ENCODE measurements around the gene ZNF500.

ZNF500 gene

DNA sequence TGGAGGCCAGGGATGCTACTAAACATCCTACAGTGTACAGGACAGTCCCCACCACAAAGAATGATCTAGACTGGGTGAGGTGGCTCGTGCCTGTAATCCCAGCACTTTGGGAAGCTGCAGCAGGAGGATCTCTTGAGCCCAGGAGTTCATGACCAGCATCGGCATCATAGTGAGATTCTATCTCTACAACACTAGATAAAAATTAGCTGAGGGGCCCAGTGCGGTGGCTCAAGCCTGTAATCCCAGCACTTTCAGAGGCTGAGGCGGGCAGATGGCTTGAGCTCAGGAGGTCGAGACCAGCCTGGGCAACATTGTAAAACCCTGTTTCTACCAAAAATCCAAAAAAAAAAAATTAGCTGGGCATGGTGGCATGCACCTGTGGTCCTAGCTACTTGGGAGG, 5.4 kb upstream of the ZNF500 start:
- DNase-seq: no peak

DNA sequence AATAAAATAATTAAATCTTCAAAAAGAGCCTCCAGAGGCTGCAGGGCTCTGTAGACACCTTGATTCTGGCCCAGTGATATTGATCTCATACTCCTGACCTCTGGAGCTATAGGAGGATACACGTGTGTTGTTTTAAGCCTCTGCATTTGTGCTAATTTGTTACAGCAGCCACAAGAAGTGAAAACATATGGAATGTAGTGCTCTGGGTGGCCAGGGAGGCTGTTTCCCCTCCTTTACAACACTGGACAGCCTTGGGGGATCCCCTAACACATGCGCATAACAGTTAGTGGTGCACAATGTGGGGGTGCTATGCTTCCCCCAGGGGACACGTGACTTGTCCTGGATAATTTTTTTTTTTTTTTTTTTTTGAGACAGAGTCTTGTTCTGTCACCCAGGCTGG, 4.7 kb upstream of the ZNF500 start:
- no peak for DNase-seq

DNA sequence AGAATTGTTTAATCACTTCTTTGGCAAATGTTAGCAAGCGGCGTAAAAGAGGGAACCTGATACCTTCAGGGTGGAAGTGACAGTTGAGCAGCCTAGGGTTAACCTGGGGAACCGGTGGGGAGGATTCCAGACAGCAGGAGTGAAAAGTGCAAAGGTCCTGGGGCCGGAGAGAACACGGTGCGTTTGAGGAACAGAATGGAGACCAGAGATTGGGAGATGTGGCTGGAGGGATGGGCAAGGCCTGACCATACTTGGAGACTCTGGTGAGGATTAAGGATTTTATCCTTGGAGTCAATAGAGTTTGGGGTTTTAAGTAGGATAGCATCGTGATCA, 2.3 kb upstream of the ZNF500 start:
- peak in 1 of 14 donors; percentile 18 for DNase-seq

DNA sequence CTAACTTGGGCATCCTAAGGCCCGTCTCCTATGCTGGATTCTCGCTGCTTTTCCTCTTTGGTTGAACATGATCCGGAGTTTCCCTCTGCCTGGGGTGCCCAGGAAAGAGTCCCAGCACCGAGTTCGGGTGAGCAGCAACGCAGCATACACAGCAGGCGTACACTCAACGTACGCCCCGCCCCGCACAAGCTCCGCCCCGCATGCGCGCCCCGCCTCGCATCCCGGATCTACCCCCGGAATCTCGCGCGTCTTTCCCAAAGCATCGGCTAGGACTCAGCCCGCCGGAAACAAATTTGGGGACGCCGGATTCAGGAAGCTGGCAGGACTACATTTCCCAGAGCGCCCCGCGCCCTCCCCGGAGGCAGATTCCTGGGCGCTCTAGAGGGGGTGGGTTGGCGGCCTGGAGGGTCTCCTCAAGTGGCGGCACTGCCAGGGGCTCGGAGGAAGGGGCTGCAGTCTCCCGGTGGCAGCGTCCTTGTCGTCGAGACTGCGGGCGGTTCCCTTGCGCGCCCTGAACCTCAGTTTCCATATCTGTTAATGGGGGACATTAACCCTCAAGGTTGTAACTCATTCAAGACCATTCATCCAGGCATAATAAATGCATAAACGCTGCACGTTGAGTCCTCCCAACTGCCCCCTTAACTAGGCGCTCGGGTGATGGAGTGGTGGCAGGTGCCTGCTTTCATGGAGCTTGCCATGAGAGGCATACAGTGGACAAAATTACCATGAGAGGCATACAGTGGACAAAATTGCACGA, 1.8 kb upstream of the ZNF500 start:
- peak; percentile 77 to 96 (median 94) for DNase-seq

DNA sequence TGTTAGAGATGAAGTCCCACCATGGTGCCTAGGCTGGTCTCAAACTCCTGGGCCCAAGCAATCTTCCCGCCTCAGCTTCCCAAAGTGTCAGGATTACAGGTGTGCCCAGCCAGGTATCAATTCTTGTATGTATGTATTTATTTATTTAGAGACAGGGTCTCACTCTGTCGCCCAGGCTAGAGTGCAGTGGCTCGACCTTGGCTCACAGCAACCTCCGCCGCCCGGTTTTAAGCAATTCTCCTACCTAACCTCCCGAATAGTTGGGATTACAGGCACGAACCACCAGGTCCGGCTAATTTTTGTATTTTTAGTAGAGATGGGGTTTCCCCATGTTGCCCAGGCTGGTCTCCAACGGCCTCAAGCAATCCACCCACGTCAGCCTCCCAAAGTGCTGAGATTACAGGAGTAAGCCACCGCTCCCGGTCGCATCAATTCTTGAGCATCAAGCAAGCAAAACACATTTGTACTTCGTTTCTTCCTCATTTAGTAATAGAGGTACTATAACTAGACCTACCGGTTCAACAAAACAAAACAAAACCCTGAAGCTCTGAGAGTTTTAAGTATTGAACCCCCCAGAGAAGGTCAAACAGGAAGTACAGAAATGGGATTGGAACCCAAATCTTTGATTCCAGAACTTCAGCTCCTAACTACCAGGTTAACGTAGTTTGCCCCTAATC, 1.0 kb upstream of the ZNF500 start:
- peak in 2 of 14 donors; percentile 12 to 32 for DNase-seq

DNA sequence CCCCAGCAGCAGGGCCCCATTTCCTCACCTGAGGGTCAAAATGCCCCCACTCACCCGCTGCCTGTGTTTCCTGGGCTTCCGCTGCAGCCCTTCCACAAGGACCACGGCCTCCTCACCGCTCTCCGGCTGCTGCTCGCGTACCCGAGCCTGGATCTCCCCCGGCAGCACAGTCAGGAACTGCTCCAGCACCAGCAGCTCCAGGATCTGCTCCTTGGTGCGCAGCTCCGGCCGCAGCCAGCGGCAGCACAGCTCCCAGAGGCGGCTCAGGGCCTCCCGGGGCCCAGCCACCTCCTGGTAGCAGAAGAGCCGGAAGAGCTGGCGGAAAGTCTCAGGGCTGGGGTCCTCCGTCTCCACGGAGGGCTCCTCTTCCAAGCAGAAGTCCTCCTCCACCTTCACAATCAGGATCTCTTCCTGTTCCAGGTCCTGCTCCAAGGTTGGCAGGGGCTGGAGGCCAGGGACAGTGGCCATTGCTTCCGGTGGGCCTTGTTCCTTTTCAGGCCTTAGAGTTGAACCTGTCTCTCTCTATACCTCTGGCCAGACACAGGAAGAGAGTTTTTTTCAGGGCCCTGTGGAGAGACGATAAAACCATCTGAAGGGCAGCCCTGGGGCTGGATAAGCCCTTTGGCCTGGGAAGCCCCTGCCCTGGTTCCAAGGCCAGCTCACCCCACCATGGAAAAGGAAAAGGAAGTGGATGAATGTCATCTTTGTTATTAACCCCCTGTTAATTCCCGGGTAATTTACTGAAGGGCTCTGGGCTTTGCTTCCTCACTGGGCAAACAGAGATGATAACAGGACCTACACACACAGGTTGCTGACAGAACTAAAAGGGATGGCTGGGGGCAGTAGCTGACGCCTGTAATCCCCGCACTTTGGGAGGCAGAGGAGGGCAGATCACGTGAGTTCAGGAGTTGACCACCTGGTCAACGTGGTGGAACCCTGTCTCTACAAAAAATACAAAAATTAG, 1.2 kb downstream of the ZNF500 start:
- DNase-seq: no peak

DNA sequence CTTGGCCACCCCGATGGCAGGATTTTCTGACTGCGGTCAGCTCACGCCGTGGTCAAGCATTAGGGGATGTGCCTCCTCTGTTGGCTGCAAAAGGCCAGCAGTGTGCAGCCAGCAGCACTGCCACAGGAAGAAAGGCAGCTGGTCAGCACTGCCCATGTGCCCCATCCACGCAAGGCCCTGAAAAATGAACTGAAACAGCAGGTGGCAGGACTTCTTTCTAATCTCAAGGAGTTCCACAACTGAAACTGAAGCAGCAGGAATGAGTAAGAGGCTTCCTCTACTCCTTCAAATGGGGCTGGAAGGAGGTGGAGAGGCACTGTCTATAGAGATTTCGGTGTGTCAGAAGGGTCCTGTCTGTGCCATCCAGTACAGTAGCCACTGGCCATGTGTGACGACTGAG, 3.2 kb downstream of the ZNF500 start:
- no peak for DNase-seq

DNA sequence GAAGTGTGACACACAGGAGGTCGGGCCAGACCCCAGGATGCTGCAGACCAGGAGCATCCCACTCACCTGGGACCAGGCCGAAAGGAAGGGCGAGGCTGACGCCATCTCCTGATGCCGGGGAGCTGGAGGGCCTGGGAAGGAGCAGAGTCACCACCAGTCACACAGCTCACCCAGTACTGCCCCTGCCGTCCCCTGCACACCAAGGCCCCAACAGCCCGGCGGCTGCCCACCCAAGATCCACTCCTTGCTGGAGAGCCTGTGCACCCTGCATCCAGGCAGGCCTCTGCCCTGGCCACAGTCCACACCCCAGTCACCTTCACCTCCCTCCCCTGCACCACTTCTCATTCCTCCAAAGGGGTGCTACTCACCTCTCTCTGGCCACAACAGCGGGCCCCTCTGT, 4.8 kb downstream of the ZNF500 start:
- DNase-seq: no peak

DNA sequence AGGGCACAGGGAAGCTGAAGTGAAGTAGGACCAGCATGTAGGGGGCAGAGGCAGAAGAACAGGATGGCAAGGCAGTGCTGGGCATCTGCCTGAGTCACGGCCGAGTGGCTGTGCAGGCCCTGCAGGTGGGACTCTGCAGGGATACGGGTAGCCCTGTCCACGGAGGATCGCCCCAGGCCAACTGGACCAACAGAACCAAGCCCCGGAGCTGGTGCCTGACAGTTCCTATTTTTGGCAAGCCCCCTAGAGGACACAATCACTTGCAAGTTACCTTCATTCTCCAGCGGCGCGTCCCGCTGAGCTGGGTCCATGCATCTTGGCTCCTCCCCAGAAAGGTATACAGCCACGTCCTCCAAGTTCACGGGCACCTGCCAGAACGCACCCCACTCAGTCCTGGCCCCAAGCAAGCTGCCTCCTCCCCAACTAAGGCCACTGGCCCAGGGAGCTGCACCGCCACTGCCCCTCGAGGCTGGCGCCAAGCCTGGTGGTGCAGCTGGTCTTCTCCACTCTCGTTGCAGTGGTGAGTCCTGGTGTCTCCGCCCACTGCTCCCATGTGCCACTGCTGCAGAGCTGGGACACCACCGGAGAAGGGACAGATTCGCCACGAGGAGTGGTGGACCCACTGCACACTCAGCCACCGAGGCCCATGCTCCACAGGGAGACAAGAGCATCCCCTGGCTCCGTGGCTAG, 6.6 kb downstream of the ZNF500 start:
- no peak for DNase-seq

DNA sequence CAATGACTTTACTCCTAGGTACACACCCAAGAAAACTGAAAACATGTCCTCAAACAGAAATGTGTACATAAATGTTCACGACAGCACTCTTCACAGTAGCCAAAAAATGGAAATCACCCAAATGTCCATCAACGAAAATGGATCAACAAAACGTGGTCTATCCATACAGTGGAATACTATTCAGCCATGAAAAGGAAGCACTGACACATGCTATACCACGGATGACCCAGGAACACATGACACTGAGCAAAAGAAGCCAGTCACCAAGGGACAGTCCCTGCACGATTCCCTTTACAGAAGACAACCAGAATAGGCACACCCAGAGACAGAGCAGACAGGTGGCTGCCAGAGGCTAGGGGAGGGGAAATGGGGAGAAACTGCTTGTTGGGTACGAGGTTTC, 11.3 kb downstream of the ZNF500 start:
- no peak for DNase-seq

DNA sequence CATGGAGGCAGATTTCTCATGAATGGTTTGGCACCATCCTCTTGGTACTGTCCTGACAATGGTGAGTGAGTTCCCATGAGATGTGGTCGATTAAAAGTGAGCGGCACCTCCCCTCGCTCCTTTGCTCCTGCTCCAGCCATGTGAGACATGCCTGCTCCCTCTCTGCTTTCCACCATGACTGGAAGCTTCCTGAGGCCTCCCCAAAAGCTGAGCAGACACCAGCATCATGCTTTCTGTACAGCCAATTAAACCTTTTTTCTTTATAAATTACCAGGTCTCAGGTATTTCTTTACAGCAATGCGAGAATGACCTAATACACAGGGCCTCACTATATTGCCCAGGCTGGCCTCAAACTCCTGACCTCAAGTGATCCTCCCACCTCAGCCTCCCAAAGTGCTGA, 12.1 kb downstream of the ZNF500 start:
- DNase-seq: no peak

DNA sequence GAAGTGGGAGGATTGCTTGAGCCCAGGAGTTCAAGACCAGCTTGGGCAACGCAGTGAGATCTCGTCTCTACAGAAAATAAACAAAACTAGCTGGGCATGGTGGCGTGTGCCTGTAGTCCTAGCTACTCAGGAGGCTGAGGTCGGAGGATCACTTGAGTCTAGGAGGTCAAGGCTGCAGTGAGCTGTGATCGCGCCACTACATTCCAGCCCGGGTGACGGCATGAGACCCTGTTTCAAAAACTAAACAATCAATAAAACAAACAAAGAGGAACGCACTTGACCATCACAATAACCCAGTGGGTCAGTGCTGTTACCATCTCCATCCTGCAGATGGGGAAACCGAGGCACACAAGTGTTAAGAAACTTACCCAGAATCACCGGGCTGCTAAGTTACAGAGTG, 13.7 kb downstream of the ZNF500 start:
- no peak for DNase-seq

DNA sequence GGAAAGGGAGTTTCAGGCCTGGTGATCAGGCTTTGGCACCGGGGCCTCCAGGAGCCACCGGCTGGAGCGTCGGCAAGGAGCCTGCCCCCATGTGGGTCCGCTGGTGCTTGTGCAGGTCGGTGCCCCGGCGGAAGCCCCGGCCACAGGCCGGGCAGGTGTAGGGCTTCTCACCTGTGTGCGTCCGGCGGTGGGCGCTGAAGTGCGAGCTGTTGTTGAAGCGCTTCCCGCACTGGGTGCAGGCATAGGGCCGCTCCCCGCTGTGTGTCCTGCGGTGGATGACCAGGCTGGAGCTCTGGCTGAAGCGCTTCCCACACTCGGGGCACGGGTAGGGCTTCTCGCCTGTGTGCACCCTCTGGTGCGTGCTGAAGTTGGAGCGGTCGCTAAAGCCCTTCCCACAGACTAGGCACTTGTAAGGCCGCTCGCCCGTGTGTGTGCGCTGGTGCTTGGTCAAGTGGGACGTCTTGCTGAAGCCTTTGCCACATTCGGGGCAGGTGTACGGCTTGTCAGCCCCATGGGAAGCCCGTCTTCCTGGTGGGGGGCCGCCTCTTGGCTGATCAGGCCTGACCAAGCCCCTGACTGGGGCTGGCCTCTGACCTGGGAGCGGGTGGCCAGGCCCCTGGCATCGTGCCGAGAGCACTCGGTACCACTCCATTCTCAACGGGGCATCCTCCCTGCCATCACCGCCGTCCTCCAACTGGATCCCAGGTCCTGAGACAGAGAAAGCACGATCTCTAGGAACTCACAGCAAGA, 14.4 kb downstream of the ZNF500 start:
- no peak for DNase-seq

DNA sequence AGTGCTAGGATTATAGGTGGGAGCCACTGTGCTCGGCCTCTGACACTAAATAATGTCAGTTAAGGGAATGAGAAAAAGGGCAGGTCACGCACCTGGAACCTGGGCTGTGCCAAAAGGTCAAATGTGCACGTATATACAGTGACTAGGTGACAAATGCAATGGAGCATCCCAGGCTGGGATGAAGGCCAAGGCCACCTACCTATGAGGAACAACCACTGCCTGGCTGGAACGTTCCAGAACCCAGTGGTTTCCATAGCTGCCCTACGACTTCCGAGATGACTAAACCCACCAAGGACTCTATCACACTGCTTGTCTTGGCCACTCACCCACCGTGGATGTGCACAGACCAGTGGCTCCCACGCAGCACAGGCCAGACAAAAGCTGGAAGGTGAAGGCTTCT, 16.1 kb downstream of the ZNF500 start:
- no peak for DNase-seq

DNA sequence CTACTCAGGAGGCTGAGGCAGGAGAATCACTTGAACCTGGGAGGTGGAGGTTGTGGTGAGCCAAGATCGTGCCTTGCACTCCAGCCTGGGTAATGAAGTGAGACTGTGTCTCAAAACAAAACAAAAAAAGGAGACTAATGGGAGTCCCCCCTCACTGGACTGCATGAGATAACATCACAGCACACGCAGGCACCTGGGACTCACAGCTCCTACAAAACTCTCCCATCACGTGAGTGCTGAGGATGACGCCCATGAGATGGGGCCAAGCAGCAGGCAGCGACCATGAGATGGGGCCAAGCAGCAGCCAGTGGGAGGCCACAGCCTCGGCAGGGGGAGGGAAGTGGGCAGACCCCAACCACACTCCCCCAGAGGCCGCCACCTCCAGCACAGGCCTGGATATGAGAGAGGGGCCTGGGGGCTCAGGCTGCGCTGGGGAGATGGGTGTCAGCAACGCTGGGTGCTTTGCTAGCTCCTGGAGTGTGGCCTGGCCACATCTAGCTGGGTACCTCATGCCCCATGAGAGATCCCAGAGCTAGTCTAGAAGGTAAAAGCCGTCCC, 17.2 kb downstream of the ZNF500 start:
- DNase-seq: no peak

DNA sequence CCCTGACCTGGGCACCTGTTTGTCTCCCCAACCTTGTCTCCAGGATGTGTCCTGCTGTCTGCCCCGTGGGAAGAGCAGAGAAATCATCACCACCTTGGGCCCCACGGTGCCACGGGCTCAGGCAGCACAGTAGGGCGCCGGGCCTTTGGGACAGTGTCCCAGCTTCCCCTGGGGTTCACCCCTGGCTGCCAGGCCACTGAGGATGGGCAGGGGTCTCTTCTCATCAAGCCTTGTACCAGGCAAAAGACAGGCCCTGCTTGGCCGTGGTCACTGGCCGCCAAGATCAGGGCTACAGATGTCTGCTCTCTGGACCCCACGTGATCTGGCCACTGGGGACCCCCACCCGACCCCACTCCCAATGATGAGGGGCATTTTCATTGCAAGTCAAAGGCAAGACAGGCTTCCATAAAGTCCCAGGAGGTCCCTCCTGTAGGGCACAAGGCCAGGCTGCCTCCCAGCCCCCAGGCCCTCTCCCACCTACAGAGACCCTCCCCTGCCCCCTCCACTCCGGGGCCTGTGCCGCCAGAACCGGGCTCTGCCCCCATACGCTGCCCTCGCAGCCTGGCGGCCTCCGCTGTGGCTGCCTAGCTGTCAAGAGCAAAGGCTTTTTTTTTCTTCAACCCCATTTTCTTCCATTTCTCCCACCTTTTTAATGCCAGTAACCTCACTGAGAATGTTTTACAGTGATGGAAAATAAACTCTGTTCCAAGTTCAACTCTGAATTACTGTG, 18.1 kb downstream of the ZNF500 start:
- no peak for DNase-seq

DNA sequence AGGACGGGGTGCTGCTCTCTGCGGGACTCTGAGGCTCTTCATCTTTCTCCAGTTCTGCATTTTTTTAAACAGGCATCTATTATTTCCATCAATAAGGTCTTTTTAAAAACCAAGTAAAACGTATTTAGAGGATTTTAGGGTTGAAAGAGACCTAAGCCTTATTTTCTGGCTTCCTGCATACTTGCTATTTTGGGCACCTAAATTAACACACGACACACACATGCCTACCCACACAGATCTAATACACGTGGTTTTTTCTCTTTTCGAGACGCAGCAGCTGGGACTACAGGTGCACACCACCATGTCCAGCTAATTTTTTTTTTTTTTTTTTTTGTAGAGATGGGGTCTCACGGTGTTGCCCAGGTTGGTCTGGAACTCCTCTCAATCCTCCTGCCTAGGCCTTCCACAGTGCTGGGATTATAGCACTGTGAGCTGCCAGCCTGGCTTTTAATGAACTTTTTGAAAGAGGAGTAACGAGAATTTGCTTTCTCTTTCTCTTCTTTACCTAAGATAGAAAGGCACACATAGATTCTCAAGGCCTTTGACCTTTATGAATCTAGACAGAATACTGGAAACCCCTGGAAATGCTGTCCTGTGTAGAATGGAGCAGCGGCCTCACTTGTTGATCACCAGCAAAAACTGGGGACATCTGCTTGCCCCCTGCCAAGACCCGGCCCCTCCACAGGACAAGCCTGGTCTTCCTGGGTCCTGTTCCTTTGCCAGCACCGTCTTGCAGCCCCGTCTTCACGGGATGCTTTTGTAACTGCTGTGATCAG, 18.9 kb downstream of the ZNF500 start:
- DNase-seq: no peak

DNA sequence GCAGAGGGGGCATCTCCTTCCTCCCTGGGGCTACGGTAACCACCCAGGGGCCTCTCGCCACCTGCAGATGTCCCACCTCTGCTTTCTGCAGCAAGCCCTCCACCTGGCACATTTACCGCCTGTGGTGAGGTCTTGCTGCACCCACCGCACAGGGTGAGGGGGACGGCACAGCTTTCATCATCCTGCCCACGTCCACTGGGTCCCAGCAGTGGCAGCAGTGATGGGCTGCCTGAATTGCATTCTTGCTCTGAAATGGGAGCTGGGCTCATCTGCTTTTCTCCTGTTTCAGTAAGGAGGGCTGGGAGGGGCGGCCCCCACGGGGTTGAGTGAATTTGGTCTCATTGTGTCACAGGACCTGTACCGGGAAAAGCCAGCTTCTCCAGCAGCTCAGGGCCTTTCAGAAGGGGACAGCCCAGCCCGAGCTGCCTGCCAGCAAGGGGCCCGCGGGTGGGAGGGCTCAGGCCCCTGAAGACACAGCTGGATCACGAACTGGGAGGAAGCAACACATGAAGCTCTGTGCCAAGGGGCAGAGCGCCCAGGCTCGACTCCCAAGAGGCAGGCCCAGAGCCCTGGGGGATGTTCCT, 19.9 kb downstream of the ZNF500 start:
- peak in 4 of 14 donors; percentile 13 to 43 (median 22) for DNase-seq

DNA sequence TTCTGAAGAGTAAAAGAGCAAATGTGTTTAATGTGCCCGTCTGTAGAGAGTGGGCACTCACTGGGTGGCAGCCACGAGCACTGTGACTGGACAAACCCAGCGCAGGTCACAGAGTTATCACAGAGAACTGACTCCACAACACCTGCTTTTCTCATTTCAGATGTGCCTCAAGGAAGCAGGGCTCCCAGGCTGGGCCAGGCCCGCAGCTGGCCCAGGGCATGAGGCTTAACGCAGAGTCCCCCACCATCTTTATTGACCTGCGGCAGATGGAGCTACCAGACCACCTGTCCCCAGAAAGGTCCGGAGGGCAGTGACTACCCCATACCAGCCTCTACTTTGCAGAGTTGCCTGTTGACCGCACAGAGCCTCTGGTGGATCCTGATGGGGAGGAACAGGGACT, 20.7 kb downstream of the ZNF500 start:
- no peak for DNase-seq

DNA sequence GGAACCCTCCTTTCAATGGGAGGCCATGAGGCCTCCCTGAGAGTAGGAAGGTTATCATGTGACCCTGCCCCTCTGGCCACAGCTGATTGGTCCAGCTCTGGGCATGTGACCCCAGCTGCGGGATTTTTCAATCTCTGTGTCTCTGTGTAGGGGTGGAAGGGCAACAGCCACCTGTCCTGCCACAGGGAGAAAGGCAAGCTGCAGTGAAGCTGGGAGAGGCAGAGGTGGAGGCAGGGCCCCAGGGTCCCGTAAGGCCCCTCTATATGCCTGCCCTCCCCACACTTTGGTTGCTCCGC, 21.7 kb downstream of the ZNF500 start:
- no peak for DNase-seq
